Central memory CD8-positive, alpha-beta T cell (primary cell): ENCODE data around the gene MEPCE.

ENCODE experiments used
- ATAC-seq: fragments of 150-1000 bp; cut with Tn5 transposase; replicated peaks from 2 replicates; pipeline ENCODE4 v1.10.0; 2022; ENCODE audit warnings: mild to moderate bottlenecking, moderate FRiP score, moderate number of reproducible peaks; ENCODE audit not compliant: poor library complexity, severe bottlenecking; ENCODE audit errors: extremely low read depth
- DNase-seq, 2 donors: peaks; one replicate each; pipeline ENCODE4 v3.0.0; 2021; ENCODE audit warnings: low spot score in 2 of 2
- H3K27ac Mint-ChIP-seq: one replicate; pipeline ENCODE4 v1.8.0; 2022; ENCODE audit warnings: low read depth, mild to moderate bottlenecking, moderate library complexity, mixed read lengths
- H3K27me3 Mint-ChIP-seq: one replicate; pipeline ENCODE4 v1.8.0; 2022; ENCODE audit warnings: mixed read lengths
- H3K36me3 Mint-ChIP-seq: one replicate; pipeline ENCODE4 v1.8.0; 2022; ENCODE audit warnings: mild to moderate bottlenecking, moderate library complexity, mixed read lengths; ENCODE audit not compliant: insufficient read depth
- H3K4me1 Mint-ChIP-seq: one replicate; pipeline ENCODE4 v1.8.0; 2022; ENCODE audit warnings: mixed read lengths
- H3K4me3 Mint-ChIP-seq: one replicate; pipeline ENCODE4 v1.8.0; 2022; ENCODE audit warnings: mild to moderate bottlenecking, moderate library complexity, mixed read lengths
- H3K9me3 Mint-ChIP-seq: one replicate; pipeline ENCODE4 v1.8.0; 2022; ENCODE audit warnings: mixed read lengths

MEPCE gene

GRCh38 chr7:100396421-100396982, 33.1 kb upstream of the MEPCE start:
- Mint-ChIP-seq H3K4me1 (peaks cover 28% of the 10 kb centered on the region), H3K9me3 (no peaks in the 10 kb centered on the region), H3K4me3 (peak overlapping the region; percentile 64), H3K27me3 (no peaks in the 10 kb centered on the region), H3K27ac (peak overlapping the region; percentile 99), H3K36me3 (peaks cover 4% of the 10 kb centered on the region)
- ATAC-seq (peak; percentile 98), DNase-seq (peak in 1 of 2 donors; percentile 28)

- Mint-ChIP-seq H3K27me3 (no peaks in the 10 kb centered on the region), H3K9me3 (no peaks in the 10 kb centered on the region), H3K27ac (peak overlapping the region; percentile 99), H3K36me3 (peaks cover 4% of the 10 kb centered on the region), H3K4me3 (peak overlapping the region; percentile 35), H3K4me1 (peaks cover 28% of the 10 kb centered on the region)
- DNase-seq: no peak
- ATAC-seq: no peak
Measured at GRCh38 chr7:100397315-100398081, 32.1 kb upstream of the MEPCE start.

GRCh38 chr7:100398239-100398638, 31.4 kb upstream of the MEPCE start:
- peaks cover 4% of the 10 kb centered on the region for H3K36me3 Mint-ChIP-seq
- peak overlapping the region; percentile 66 for H3K27ac Mint-ChIP-seq
- H3K9me3 Mint-ChIP-seq: no peaks in the 10 kb centered on the region

GRCh38 chr7:100400041-100400440, 29.6 kb upstream of the MEPCE start:
- Mint-ChIP-seq H3K27me3 (no peaks in the 10 kb centered on the region), H3K9me3 (no peaks in the 10 kb centered on the region), H3K4me3 (no peak overlapping the region), H3K4me1 (peaks cover 28% of the 10 kb centered on the region), H3K27ac (no peak overlapping the region), H3K36me3 (peaks cover 4% of the 10 kb centered on the region)
- no peak for DNase-seq
- no peak for ATAC-seq

More at GRCh38 chr7:100398239-100398638, 31.4 kb upstream of the MEPCE start:
- Mint-ChIP-seq H3K4me3 (peak overlapping the region; percentile 35), H3K4me1 (peaks cover 28% of the 10 kb centered on the region), H3K27me3 (no peaks in the 10 kb centered on the region)
- no peak for DNase-seq
- ATAC-seq: no peak

- Mint-ChIP-seq H3K4me3 (no peak overlapping the region), H3K36me3 (peaks cover 4% of the 10 kb centered on the region), H3K27ac (no peak overlapping the region), H3K4me1 (peaks cover 24% of the 10 kb centered on the region), H3K9me3 (no peaks in the 10 kb centered on the region), H3K27me3 (no peaks in the 10 kb centered on the region)
- DNase-seq (no peak), ATAC-seq (no peak)
Measured at GRCh38 chr7:100400656-100401055, 29.0 kb upstream of the MEPCE start.

- H3K27ac Mint-ChIP-seq: no peak overlapping the region
Measured at GRCh38 chr7:100401811-100402210, 27.8 kb upstream of the MEPCE start.

GRCh38 chr7:100402241-100402640, 27.4 kb upstream of the MEPCE start:
- no peaks in the 10 kb centered on the region for H3K27me3 Mint-ChIP-seq
- H3K27ac Mint-ChIP-seq: no peak overlapping the region
- H3K4me1 Mint-ChIP-seq: peaks cover 13% of the 10 kb centered on the region
- DNase-seq: no peak
- H3K4me3 Mint-ChIP-seq: no peak overlapping the region
- peaks cover 1% of the 10 kb centered on the region for H3K36me3 Mint-ChIP-seq
- H3K9me3 Mint-ChIP-seq: no peaks in the 10 kb centered on the region
- no peak for ATAC-seq

More at GRCh38 chr7:100401811-100402210, 27.8 kb upstream of the MEPCE start:
- no peak for DNase-seq
- no peaks in the 10 kb centered on the region for H3K9me3 Mint-ChIP-seq
- peaks cover 18% of the 10 kb centered on the region for H3K4me1 Mint-ChIP-seq
- ATAC-seq: no peak
- no peak overlapping the region for H3K4me3 Mint-ChIP-seq
- peaks cover 2% of the 10 kb centered on the region for H3K36me3 Mint-ChIP-seq
- no peaks in the 10 kb centered on the region for H3K27me3 Mint-ChIP-seq

- Mint-ChIP-seq H3K27me3 (no peaks in the 10 kb centered on the region), H3K9me3 (no peaks in the 10 kb centered on the region), H3K4me3 (no peak overlapping the region), H3K4me1 (no peaks in the 10 kb centered on the region), H3K36me3 (no peaks in the 10 kb centered on the region), H3K27ac (no peak overlapping the region)
- ATAC-seq (no peak), DNase-seq (no peak)
Measured at GRCh38 chr7:100406767-100407166, 22.9 kb upstream of the MEPCE start.

GRCh38 chr7:100407285-100408180, 22.1 kb upstream of the MEPCE start:
- H3K36me3 Mint-ChIP-seq: no peaks in the 10 kb centered on the region
- no peaks in the 10 kb centered on the region for H3K4me1 Mint-ChIP-seq
- no peaks in the 10 kb centered on the region for H3K9me3 Mint-ChIP-seq
- H3K4me3 Mint-ChIP-seq: no peak overlapping the region
- DNase-seq (peak in 1 of 2 donors; percentile 44), ATAC-seq (peak; percentile 86)
- no peaks in the 10 kb centered on the region for H3K27me3 Mint-ChIP-seq
- no peak overlapping the region for H3K27ac Mint-ChIP-seq

GRCh38 chr7:100411101-100411500, 18.5 kb upstream of the MEPCE start:
- no peaks in the 10 kb centered on the region for H3K9me3 Mint-ChIP-seq
- DNase-seq: no peak
- H3K36me3 Mint-ChIP-seq: no peaks in the 10 kb centered on the region
- no peaks in the 10 kb centered on the region for H3K4me1 Mint-ChIP-seq
- H3K27ac Mint-ChIP-seq: no peak overlapping the region
- ATAC-seq: no peak
- no peaks in the 10 kb centered on the region for H3K27me3 Mint-ChIP-seq
- no peak overlapping the region for H3K4me3 Mint-ChIP-seq

GRCh38 chr7:100413346-100413745, 16.3 kb upstream of the MEPCE start:
- no peaks in the 10 kb centered on the region for H3K9me3 Mint-ChIP-seq
- H3K27me3 Mint-ChIP-seq: no peaks in the 10 kb centered on the region
- ATAC-seq (no peak), DNase-seq (no peak)
- H3K4me1 Mint-ChIP-seq: no peaks in the 10 kb centered on the region
- no peak overlapping the region for H3K4me3 Mint-ChIP-seq
- no peak overlapping the region for H3K27ac Mint-ChIP-seq
- no peaks in the 10 kb centered on the region for H3K36me3 Mint-ChIP-seq

GRCh38 chr7:100413889-100414288, 15.7 kb upstream of the MEPCE start:
- Mint-ChIP-seq H3K36me3 (no peaks in the 10 kb centered on the region), H3K27me3 (no peaks in the 10 kb centered on the region), H3K4me3 (no peak overlapping the region), H3K27ac (no peak overlapping the region), H3K4me1 (no peaks in the 10 kb centered on the region), H3K9me3 (no peaks in the 10 kb centered on the region)
- no peak for ATAC-seq
- no peak for DNase-seq
